Body of pancreas (tissue), 4 donors: Measurements from ENCODE around the gene SAP130. TPM values are rescaled to one million over a fixed set of nuclear protein-coding genes. Genes with fewer than 3 reads are reported as not detected.

Experiments
- ATAC-seq: fragments of 150-250 bp; one replicate; pipeline ENCODE4 v1.9.1; 2016
- DNase-seq, 4 donors: peaks; one replicate each; pipeline ENCODE4 v3.0.0-alpha.2; 2019
- H3K27ac ChIP-seq, 4 donors: fragments of 200-600 bp; sonication (generic); 1 replicate in 3 of 4; 2 replicates in 1 of 4; pipeline versions ENCODE4 v1.5.1 to v1.6.1; 2016 to 2019; ENCODE audit warnings: mild to moderate bottlenecking in 1 of 4, mixed read lengths in 1 of 4, moderate library complexity in 1 of 4
- H3K27me3 ChIP-seq, 2 donors: fragments of 200-600 bp; sonication (generic); one replicate each; pipeline ENCODE4 v1.6.0; 2016; ENCODE audit warnings: mild to moderate bottlenecking in 1 of 2
- H3K36me3 ChIP-seq, 2 donors: fragments of 200-600 bp; sonication (generic); replicated peaks in 1 of 2; 2 replicates each; pipeline ENCODE4 v1.5.1; 2016; ENCODE audit warnings: low read depth in 2 of 2; ENCODE audit not compliant: insufficient read depth in 1 of 2
- H3K4me1 ChIP-seq: fragments of 200-600 bp; sonication (generic); one replicate; pipeline ENCODE4 v1.6.0; 2016
- H3K4me3 ChIP-seq, 2 donors: fragments of 200-600 bp; sonication (generic); 1 replicate in 1 of 2; 2 replicates in 1 of 2; pipeline ENCODE4 v1.5.1; 2016 to 2019
- H3K9me3 ChIP-seq, 3 donors: fragments of 200-600 bp; sonication (generic); 1 replicate in 2 of 3; 2 replicates in 1 of 3; pipeline ENCODE4 v1.5.1; 2016
- POLR2A ChIP-seq, 3 donors: fragments of 450-650 bp; IDR thresholded peaks; one replicate each; pipeline ENCODE4 v1.6.1; 2016; ENCODE audit warnings: antibody characterized with exemption in 3 of 3, mild to moderate bottlenecking in 2 of 3
- WGBS, 2 donors: methylation state at CpG; one replicate each; pipeline ENCODE4 v1.1.5; 2017; 5-methylcytosine and 5-hydroxymethylcytosine counted together
- intact Hi-C: fragments of 100-400 bp; cut with DNase I; formaldehyde crosslinking; loops from one replicate; pipeline ENCODE4 v1.15.1; 2023
- total RNA-seq, 2 donors: library from RNA; depleted of rRNA; stranded (reverse); fragments of >200 nt; gene quantifications; one replicate each; pipeline ENCODE4 v1.1.0, GENCODE V29; 2016
- TF ChIP-seq, protein P1 (sequence below), 7 experiments: fragments of 450-650 bp in 4 of 7; fragments of 200-600 bp in 3 of 7; sonication (generic) in 3 of 7; IDR thresholded peaks; one replicate each; pipeline ENCODE4 v1.5.1; 2016 to 2019; ENCODE audit warnings: antibody characterized with exemption in 7 of 7

The SAP130 gene
- total RNA-seq, 2 donors from 2014 or later: 4.4 to 4.6 TPM

- TF ChIP-seq, protein P1, sequence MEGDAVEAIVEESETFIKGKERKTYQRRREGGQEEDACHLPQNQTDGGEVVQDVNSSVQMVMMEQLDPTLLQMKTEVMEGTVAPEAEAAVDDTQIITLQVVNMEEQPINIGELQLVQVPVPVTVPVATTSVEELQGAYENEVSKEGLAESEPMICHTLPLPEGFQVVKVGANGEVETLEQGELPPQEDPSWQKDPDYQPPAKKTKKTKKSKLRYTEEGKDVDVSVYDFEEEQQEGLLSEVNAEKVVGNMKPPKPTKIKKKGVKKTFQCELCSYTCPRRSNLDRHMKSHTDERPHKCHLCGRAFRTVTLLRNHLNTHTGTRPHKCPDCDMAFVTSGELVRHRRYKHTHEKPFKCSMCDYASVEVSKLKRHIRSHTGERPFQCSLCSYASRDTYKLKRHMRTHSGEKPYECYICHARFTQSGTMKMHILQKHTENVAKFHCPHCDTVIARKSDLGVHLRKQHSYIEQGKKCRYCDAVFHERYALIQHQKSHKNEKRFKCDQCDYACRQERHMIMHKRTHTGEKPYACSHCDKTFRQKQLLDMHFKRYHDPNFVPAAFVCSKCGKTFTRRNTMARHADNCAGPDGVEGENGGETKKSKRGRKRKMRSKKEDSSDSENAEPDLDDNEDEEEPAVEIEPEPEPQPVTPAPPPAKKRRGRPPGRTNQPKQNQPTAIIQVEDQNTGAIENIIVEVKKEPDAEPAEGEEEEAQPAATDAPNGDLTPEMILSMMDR (IDR thresholded peaks at IDR 0.05): no peak
- TF ChIP-seq POLR2A (IDR thresholded peaks at IDR 0.05): no peak
Observed at GRCh38 chr2:127968610-127969339, 59.1 kb downstream of the SAP130 start.

GRCh38 chr2:127961729-127962128, 66.1 kb downstream of the SAP130 start:
- ATAC-seq: no peak
- DNase-seq: no peak
- 88 to 90% methylated on average over 5 of the region's 5 CpGs for WGBS, 2 donors

More at GRCh38 chr2:127968610-127969339, 59.1 kb downstream of the SAP130 start:
- no peaks in the 10 kb centered on the region for H3K9me3 ChIP-seq
- no peak overlapping the region for H3K27ac ChIP-seq
- no peak overlapping the region for H3K4me3 ChIP-seq
- H3K4me1 ChIP-seq: peaks cover 6% of the 10 kb centered on the region
- intact Hi-C loops: no loop called here
- WGBS, 2 donors: 89 to 90% methylated on average over 11 of the region's 11 CpGs
- ATAC-seq (no peak), DNase-seq (no peak)
- no peaks in the 10 kb centered on the region for H3K27me3 ChIP-seq
- peaks cover 0 to 9% of the 10 kb centered on the region in 2 donors for H3K36me3 ChIP-seq

GRCh38 chr2:127957240-127957639, 70.6 kb downstream of the SAP130 start:
- no peak for DNase-seq
- TF ChIP-seq, protein P1 (IDR thresholded peaks at IDR 0.05): no peak
- TF ChIP-seq POLR2A (IDR thresholded peaks at IDR 0.05): no peak
- intact Hi-C loops: no loop called here
- Histone ChIP-seq H3K27me3 (no peaks in the 10 kb centered on the region), H3K4me1 (peaks cover 22% of the 10 kb centered on the region), H3K27ac (no peak overlapping the region), H3K36me3 (peaks cover 6 to 9% of the 10 kb centered on the region in 2 donors), H3K4me3 (no peak overlapping the region), H3K9me3 (no peaks in the 10 kb centered on the region)
- no peak for ATAC-seq
- WGBS, 2 donors: 97 to 99% methylated on average over 6 of the region's 6 CpGs

More at GRCh38 chr2:127961729-127962128, 66.1 kb downstream of the SAP130 start:
- Histone ChIP-seq H3K36me3 (peaks cover 0 to 8% of the 10 kb centered on the region in 2 donors), H3K4me1 (peaks cover under 1% of the 10 kb centered on the region), H3K27me3 (no peaks in the 10 kb centered on the region), H3K4me3 (no peak overlapping the region), H3K9me3 (no peaks in the 10 kb centered on the region), H3K27ac (no peak overlapping the region)
- TF ChIP-seq, protein P1 (IDR thresholded peaks at IDR 0.05): no peak
- TF ChIP-seq POLR2A (IDR thresholded peaks at IDR 0.05): no peak
- intact Hi-C loops: no loop called here

GRCh38 chr2:127954857-127955256, 73.0 kb downstream of the SAP130 start:
- ATAC-seq (no peak), DNase-seq (no peak)
- no peaks in the 10 kb centered on the region for H3K9me3 ChIP-seq
- no peak for TF ChIP-seq POLR2A (IDR thresholded peaks at IDR 0.05)
- TF ChIP-seq, protein P1 (IDR thresholded peaks at IDR 0.05): no peak
- intact Hi-C loops: no loop called here
- H3K4me1 ChIP-seq: peaks cover 22% of the 10 kb centered on the region
- 83 to 92% methylated on average over 8 of the region's 8 CpGs for WGBS, 2 donors
- H3K27ac ChIP-seq: no peak overlapping the region
- no peaks in the 10 kb centered on the region for H3K27me3 ChIP-seq
- no peak overlapping the region for H3K4me3 ChIP-seq
- H3K36me3 ChIP-seq: peaks cover 7 to 9% of the 10 kb centered on the region in 2 donors

- Histone ChIP-seq H3K9me3 (no peaks in the 10 kb centered on the region), H3K4me3 (no peak overlapping the region), H3K4me1 (peaks cover 22% of the 10 kb centered on the region), H3K36me3 (peaks cover 15 to 18% of the 10 kb centered on the region in 2 donors), H3K27ac (peak overlapping the region in 3 of 4 donors; percentile 17 to 58 (median 24)), H3K27me3 (no peaks in the 10 kb centered on the region)
- no peak for ATAC-seq
- WGBS, 2 donors: 41 to 50% methylated on average over 2 of the region's 2 CpGs
- TF ChIP-seq POLR2A (IDR thresholded peaks at IDR 0.05): no peak
- TF ChIP-seq, protein P1 (IDR thresholded peaks at IDR 0.05): no peak
- intact Hi-C loops: no loop called here
- no peak for DNase-seq
Observed at GRCh38 chr2:127953849-127954248, 74.0 kb downstream of the SAP130 start.
